K562 (cell line): ENCODE data around the gene MIEN1. TPM values are rescaled to one million over a fixed set of nuclear protein-coding genes. Genes with fewer than 3 reads are reported as not detected.

ENCODE experiments used
- CSDE1 ChIP-seq, 2 experiments: fragments of 450-650 bp; IDR thresholded peaks; 2 replicates each; pipeline ENCODE4 v1.6.1; 2016; ENCODE audit warnings: mild to moderate bottlenecking in 1 of 2
- HMGN3 ChIP-seq: IDR thresholded peaks from 2 replicates; pipeline ENCODE4 v1.6.1; 2011; ENCODE audit warnings: borderline replicate concordance, low read depth, mild to moderate bottlenecking, mixed read lengths, low read length; ENCODE audit not compliant: insufficient read length; ENCODE audit errors: extremely low read depth
- MED1 ChIP-seq: sonication (generic); formaldehyde crosslinking; IDR thresholded peaks from 2 replicates; pipeline ENCODE4 v1.8.1; 2023; ENCODE audit warnings: missing genetic modification reagents, borderline replicate concordance
- MEIS2 ChIP-seq: fragments of 450-650 bp; IDR thresholded peaks from 2 replicates; pipeline ENCODE4 v1.6.1; 2014; ENCODE audit warnings: mild to moderate bottlenecking; ENCODE audit not compliant: partially characterized antibody
- MNT ChIP-seq, 2 experiments: fragments of 450-650 bp; conservative IDR thresholded peaks; 2 replicates each; pipeline ENCODE4 v1.6.1; 2017; ENCODE audit warnings: mild to moderate bottlenecking in 2 of 2, moderate library complexity in 2 of 2
- NONO ChIP-seq, 2 experiments: fragments of 200-400 bp in 1 of 2; fragments of 450-650 bp in 1 of 2; formaldehyde crosslinking in 1 of 2; IDR thresholded peaks; 2 replicates each; pipeline ENCODE4 v1.6.1; 2017; ENCODE audit warnings: low read depth in 2 of 2, mild to moderate bottlenecking in 2 of 2, moderate library complexity in 2 of 2, low read length in 1 of 2
- UBTF ChIP-seq, 2 experiments: IDR thresholded peaks; 2 replicates each; pipeline ENCODE4 v1.6.1; 2012; ENCODE audit warnings: improper control_type of control experiment in 2 of 2, low read depth in 2 of 2, low read length in 2 of 2, borderline replicate concordance in 1 of 2
- ZNF778 ChIP-seq: fragments of 450-650 bp; formaldehyde crosslinking; IDR thresholded peaks from 2 replicates; pipeline ENCODE4 v1.4.0; 2020; ENCODE audit warnings: mild to moderate bottlenecking, moderate library complexity
- ZNF780A ChIP-seq: fragments of 250-450 bp; sonication (Bioruptor Pico); IDR thresholded peaks from 2 replicates; pipeline ENCODE4 v1.5.0; 2021; ENCODE audit warnings: mild to moderate bottlenecking
- polyA plus RNA-seq, 8 experiments: library from polyadenylated mRNA; depleted of rRNA in 4 of 8; stranded (reverse) in 5 of 8; unstranded in 3 of 8; fragments of >200 nt; fragmentation: Nextera tagmentation in 2 of 8; fragmentation: Illumina TruSeq in 1 of 8; extraction: Ambion mirVana in 2 of 8; extraction: Trizol in 1 of 8; gene quantifications; 2 replicates each; pipeline versions ENCODE4 v1.2.1 to v1.2.3, GENCODE V29; 2011 to 2014; ENCODE audit warnings: inconsistent platforms in 1 of 8, missing spikeins in 1 of 8
- total RNA-seq, 7 experiments: library from RNA; depleted of rRNA in 6 of 7; stranded (reverse); fragments of >200 nt in 6 of 7; fragmentation: Illumina TruSeq in 2 of 7; extraction: Trizol in 2 of 7; gene quantifications; 2 replicates each; pipeline versions ENCODE4 v1.2.1 to v1.2.3, GENCODE V29; 2011 to 2021; ENCODE audit warnings: low replicate concordance in 1 of 7

MIEN1 gene
- total and polyA plus RNA-seq, 9 of the 15 experiments (the other 6 are each of a cell fraction or from before 2014, with no cell fraction given) = 61.3 to 142 (median 78.9) TPM

GRCh38 chr17:39737206-39737759, 7.0 kb upstream of the MIEN1 start (continued):
- TF ChIP-seq UBTF (IDR thresholded peaks at IDR 0.05; ENCODE audit: borderline replicate concordance in 1 of 2, low read depth in 2 of 2, low read length in 2 of 2) (no peak), ZNF780A (CRISPR knock-in tag) (no peak), ZNF778 (no peak), HMGN3 (no peak), MED1 (CRISPR knock-in tag) (no peak), MEIS2 (no peak), CSDE1 (IDR thresholded peaks at IDR 0.05) (no peak), MNT (conservative IDR thresholded peaks at IDR 0.05) (no peak), NONO (IDR thresholded peaks at IDR 0.05; ENCODE audit: low read depth in 2 of 2, low read length in 1 of 2) (no peak)
- TF ChIP-seq, all 486 proteins: peak for 0
